ENCODE data around the gene CYTH3. TPM values are rescaled to one million over a fixed set of nuclear protein-coding genes. Genes with fewer than 3 reads are reported as not detected.

Gene CYTH3
- total RNA-seq, 1 donor from 2014 or later: 24.9 TPM

DNA sequence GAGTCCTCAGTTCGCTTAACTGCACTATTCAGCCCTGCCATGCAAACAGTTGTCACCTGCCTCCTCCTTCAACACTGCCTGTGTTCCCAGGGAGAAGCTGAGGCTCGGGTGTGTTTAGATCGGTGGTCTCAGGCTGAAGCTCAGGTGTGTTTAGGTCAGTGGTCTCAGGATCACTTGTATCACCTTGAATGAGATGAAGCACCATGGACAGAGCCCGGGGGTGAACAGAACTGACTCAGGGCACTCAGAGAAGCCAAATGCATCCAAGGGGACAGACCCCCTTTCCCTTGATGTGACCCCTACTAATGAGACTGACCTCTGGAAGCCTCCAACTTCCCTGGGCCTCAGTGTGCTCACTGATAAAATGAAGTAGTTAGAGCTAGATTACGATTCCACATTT, 84.0 kb downstream of the CYTH3 start:
- Histone ChIP-seq H3K36me3 (ENCODE audit: control insufficient read depth, insufficient read depth, low read length) (no peaks in the 10 kb centered on the region), H3K4me3 (ENCODE audit: low read depth, low read length) (no peak overlapping the region), H3K27me3 (ENCODE audit: control insufficient read depth, insufficient read depth, low read length) (no peaks in the 10 kb centered on the region)
- TF ChIP-seq, protein P1, sequence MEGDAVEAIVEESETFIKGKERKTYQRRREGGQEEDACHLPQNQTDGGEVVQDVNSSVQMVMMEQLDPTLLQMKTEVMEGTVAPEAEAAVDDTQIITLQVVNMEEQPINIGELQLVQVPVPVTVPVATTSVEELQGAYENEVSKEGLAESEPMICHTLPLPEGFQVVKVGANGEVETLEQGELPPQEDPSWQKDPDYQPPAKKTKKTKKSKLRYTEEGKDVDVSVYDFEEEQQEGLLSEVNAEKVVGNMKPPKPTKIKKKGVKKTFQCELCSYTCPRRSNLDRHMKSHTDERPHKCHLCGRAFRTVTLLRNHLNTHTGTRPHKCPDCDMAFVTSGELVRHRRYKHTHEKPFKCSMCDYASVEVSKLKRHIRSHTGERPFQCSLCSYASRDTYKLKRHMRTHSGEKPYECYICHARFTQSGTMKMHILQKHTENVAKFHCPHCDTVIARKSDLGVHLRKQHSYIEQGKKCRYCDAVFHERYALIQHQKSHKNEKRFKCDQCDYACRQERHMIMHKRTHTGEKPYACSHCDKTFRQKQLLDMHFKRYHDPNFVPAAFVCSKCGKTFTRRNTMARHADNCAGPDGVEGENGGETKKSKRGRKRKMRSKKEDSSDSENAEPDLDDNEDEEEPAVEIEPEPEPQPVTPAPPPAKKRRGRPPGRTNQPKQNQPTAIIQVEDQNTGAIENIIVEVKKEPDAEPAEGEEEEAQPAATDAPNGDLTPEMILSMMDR (IDR thresholded peaks at IDR 0.05; ENCODE audit: insufficient read depth, low read length, poor library complexity, severe bottlenecking): no peak
- no peak for DNase-seq (ENCODE audit: low read depth)

DNA sequence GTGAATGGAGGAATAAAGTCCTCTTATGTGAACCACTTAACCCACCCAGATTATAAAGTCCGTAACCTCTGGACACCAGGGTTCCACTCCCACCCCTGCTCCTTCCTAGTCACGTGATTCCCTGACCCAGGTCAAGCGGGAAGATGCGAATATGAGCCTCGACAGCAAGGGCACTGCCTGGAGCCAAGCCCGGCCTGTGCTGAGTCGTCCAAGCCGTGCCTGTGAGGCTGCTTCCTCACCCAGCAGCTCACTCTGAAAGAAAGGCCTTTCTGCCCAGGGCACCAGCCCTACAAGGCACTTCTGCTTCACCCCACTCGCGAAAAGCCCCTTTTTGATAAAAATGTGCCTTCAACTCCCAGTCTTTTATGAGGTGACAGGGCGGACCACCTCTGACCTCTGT, 85.8 kb downstream of the CYTH3 start:
- TF ChIP-seq, protein P1 (IDR thresholded peaks at IDR 0.05; ENCODE audit: insufficient read depth, low read length, poor library complexity, severe bottlenecking): no peak
- no peak overlapping the region for H3K4me3 ChIP-seq (ENCODE audit: low read depth, low read length)
- H3K27me3 ChIP-seq (ENCODE audit: control insufficient read depth, insufficient read depth, low read length): no peaks in the 10 kb centered on the region
- H3K36me3 ChIP-seq (ENCODE audit: control insufficient read depth, insufficient read depth, low read length): no peaks in the 10 kb centered on the region
- DNase-seq (ENCODE audit: low read depth): no peak

DNA sequence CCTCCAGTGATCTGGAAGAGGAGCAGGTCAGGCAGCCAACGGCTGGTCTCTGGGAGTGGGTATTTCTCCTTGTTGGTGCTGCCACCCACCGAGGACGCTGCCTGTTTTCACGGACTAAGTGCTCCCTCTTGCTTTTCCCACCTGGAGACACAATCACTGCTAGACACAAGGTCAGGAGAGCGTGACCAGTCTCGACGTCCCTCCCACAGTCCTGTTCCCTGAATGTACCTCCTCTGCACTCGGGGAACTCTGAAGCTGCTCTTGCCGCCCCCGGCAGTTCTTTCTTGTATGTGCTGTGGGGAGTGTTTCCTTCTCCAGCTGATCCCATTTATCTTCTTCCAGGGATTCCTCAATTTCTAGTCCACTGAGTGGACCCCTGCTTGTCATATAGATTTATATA, 89.4 kb downstream of the CYTH3 start:
- H3K36me3 ChIP-seq (ENCODE audit: control insufficient read depth, insufficient read depth, low read length): no peaks in the 10 kb centered on the region
- TF ChIP-seq, protein P1 (IDR thresholded peaks at IDR 0.05; ENCODE audit: insufficient read depth, low read length, poor library complexity, severe bottlenecking): no peak
- no peak for DNase-seq (ENCODE audit: low read depth)
- H3K4me3 ChIP-seq (ENCODE audit: low read depth, low read length): no peak overlapping the region
- H3K27me3 ChIP-seq (ENCODE audit: control insufficient read depth, insufficient read depth, low read length): no peaks in the 10 kb centered on the region

DNA sequence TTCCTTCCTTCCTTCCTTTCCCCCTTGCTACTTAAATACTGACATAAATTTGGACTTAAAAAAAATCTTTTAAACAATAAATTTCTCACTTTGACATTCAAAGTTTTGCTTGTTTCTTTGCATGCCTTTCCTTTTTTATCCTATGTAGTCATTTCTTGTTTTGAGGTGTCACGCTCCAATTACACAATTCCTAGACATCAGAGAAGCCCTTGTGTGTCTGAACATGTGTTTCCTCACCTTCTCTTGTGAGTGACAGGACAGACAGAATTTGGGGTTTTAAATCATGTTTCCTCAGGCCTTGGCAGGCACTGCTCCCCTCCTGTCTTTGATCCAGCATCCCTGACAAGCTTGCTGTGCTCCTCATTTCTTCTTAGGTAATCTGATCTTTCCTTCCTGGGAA, 91.3 kb downstream of the CYTH3 start:
- no peaks in the 10 kb centered on the region for H3K27me3 ChIP-seq (ENCODE audit: control insufficient read depth, insufficient read depth, low read length)
- peaks cover 1% of the 10 kb centered on the region for H3K36me3 ChIP-seq (ENCODE audit: control insufficient read depth, insufficient read depth, low read length)
- TF ChIP-seq, protein P1 (IDR thresholded peaks at IDR 0.05; ENCODE audit: insufficient read depth, low read length, poor library complexity, severe bottlenecking): no peak
- no peak for DNase-seq (ENCODE audit: low read depth)
- H3K4me3 ChIP-seq (ENCODE audit: low read depth, low read length): no peak overlapping the region

DNA sequence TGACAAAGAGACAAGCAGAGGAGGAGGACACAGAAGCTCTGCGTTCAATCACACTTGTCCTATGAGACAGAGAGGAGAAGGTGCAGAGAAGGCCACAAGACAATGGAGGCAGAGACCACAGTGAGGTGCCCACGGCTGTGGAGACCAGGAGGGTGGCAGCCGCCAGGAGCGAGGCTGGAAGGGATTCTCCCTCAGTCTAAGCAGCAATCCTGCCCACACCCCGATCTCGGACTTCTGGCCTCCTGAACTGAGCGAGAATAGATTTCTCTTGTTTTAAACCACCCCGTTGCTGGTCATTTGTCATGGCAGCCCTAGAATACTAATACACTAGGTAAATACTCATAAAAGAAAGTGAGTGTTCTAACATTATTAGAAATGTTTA, 92.1 kb downstream of the CYTH3 start:
- H3K4me3 ChIP-seq (ENCODE audit: low read depth, low read length): no peak overlapping the region
- TF ChIP-seq, protein P1 (IDR thresholded peaks at IDR 0.05; ENCODE audit: insufficient read depth, low read length, poor library complexity, severe bottlenecking): no peak
- no peak for DNase-seq (ENCODE audit: low read depth)
- peaks cover 1% of the 10 kb centered on the region for H3K36me3 ChIP-seq (ENCODE audit: control insufficient read depth, insufficient read depth, low read length)
- H3K27me3 ChIP-seq (ENCODE audit: control insufficient read depth, insufficient read depth, low read length): no peaks in the 10 kb centered on the region

DNA sequence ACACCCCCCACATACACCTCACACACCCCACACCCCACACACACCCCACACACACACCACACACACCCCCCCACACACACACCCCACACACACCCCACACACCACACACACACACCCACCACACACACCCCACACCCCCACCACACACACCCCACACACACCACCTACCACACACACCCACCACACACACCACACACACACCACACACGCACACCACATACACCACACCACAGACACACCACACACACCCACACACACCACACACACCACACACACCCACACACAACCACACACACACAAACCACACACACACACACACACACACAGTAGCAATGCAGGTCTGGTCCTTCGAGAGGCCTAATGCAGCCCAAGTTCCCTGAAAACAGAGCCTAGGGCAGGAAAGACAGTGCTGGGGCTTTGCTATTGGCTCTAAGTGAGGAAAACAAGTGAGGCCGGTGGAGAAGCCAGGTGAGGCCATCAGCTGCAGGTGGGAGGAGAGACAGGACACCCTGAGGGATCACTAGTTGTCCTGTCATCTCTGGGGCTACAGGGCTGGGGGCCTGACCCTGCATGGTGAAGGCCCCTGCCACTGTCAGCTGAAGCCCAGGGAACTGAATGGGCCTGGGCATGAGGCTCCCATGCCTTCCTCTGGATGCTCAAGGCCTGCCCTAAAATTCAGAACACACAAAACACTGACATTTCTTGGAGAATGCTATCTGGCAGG, 92.6 kb downstream of the CYTH3 start:
- Histone ChIP-seq H3K4me3 (ENCODE audit: low read depth, low read length) (no peak overlapping the region), H3K27me3 (ENCODE audit: control insufficient read depth, insufficient read depth, low read length) (no peaks in the 10 kb centered on the region), H3K36me3 (ENCODE audit: control insufficient read depth, insufficient read depth, low read length) (peaks cover 1% of the 10 kb centered on the region)
- no peak for DNase-seq (ENCODE audit: low read depth)
- TF ChIP-seq, protein P1 (IDR thresholded peaks at IDR 0.05; ENCODE audit: insufficient read depth, low read length, poor library complexity, severe bottlenecking): no peak
